ENCODE measurements around the gene SLC26A2.
A peak's percentile ranks its signal among the peaks of the same experiment; 100 is the strongest.

SLC26A2 gene

GRCh38 chr5:149996205-149996890, 35.8 kb downstream of the SLC26A2 start:
- DNase-seq (ENCODE audit: low spot score) = no peak
- no peak for TF ChIP-seq CTCF (IDR thresholded peaks at IDR 0.05)
- H3K27ac ChIP-seq = no peak overlapping the region
- no peak overlapping the region for H3K4me3 ChIP-seq

GRCh38 chr5:149998281-149998680, 37.7 kb downstream of the SLC26A2 start:
- no peak overlapping the region for H3K4me3 ChIP-seq
- H3K27ac ChIP-seq = no peak overlapping the region
- DNase-seq (ENCODE audit: low spot score) = no peak
- no peak for TF ChIP-seq CTCF (IDR thresholded peaks at IDR 0.05)

GRCh38 chr5:149999359-149999758, 38.8 kb downstream of the SLC26A2 start:
- DNase-seq (ENCODE audit: low spot score) = no peak
- no peak for TF ChIP-seq CTCF (IDR thresholded peaks at IDR 0.05)
- H3K4me3 ChIP-seq = peak overlapping the region; percentile 93
- H3K27ac ChIP-seq = peak overlapping the region in 1 of 2 donors; percentile 93

- DNase-seq (ENCODE audit: low spot score) = no peak
- Histone ChIP-seq H3K4me3 (peak overlapping the region; percentile 93), H3K27ac (peak overlapping the region; percentile 93 to 95)
- no peak for TF ChIP-seq CTCF (IDR thresholded peaks at IDR 0.05)
These were observed 39.3 kb downstream of the SLC26A2 start for GRCh38 chr5:149999866-150000255.

GRCh38 chr5:150000256-150000989, 39.9 kb downstream of the SLC26A2 start, which contains the start of the genes HMGXB3 and TIGD6:
Gene HMGXB3 (plus strand): TSS chr5:150000739. CDS start chr5:150004853, 4,114 bp downstream.
Gene TIGD6 (minus strand): TSS chr5:150000654. CDS start chr5:149996348, 4,306 bp downstream.
- peak within 1 kb of the TSS; percentile 93 to 95 for H3K27ac ChIP-seq
- DNase-seq (ENCODE audit: low spot score) = peak; percentile 97
- H3K4me3 ChIP-seq = peak within 1 kb of the TSS; percentile 93
- TF ChIP-seq CTCF (IDR thresholded peaks at IDR 0.05) = no peak

GRCh38 chr5:150000990-150001659, 40.6 kb downstream of the SLC26A2 start:
- Histone ChIP-seq H3K4me3 (peak overlapping the region; percentile 93), H3K27ac (peak overlapping the region; percentile 93 to 95)
- DNase-seq (ENCODE audit: low spot score) = peak; percentile 76
- no peak for TF ChIP-seq CTCF (IDR thresholded peaks at IDR 0.05)
